Islet of Langerhans (tissue), 1 donor: ENCODE results near the gene TPST1.
"Not testable (repeated sequence)": the region's sequence is repeated elsewhere in the genome, so short reads cannot be mapped to it uniquely, and the experiment has no call there.

ENCODE experiments used
- FAIRE-seq: peaks from one replicate; lab custom pipeline; 2011; peaks lifted over from hg19 to GRCh38; lab: Jason Lieb, UNC

Gene TPST1

DNA sequence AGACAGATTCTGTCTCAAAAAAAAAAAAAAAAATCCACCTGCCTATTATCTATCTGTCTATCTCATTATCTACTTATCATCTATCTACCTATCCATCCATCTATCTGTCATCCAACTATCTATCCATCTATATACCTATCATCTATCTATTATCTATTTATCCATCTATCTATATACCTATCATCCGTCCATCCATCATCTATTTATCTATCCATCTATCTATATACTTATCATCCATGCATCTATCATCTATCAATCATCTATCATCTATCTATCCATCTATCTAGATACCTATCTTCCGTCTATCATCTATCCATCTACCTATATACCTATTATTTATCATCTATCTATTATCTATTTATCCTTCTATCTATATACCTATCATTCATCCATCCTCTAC is 16.5 kb upstream of the TPST1 start:
- FAIRE-seq: no peak

- no peak for FAIRE-seq
Observed at GRCh38 chr7:66189695-66190503, 15.2 kb upstream of the TPST1 start.

- FAIRE-seq: no peak
Observed at GRCh38 chr7:66190504-66190857, 14.7 kb upstream of the TPST1 start.

DNA sequence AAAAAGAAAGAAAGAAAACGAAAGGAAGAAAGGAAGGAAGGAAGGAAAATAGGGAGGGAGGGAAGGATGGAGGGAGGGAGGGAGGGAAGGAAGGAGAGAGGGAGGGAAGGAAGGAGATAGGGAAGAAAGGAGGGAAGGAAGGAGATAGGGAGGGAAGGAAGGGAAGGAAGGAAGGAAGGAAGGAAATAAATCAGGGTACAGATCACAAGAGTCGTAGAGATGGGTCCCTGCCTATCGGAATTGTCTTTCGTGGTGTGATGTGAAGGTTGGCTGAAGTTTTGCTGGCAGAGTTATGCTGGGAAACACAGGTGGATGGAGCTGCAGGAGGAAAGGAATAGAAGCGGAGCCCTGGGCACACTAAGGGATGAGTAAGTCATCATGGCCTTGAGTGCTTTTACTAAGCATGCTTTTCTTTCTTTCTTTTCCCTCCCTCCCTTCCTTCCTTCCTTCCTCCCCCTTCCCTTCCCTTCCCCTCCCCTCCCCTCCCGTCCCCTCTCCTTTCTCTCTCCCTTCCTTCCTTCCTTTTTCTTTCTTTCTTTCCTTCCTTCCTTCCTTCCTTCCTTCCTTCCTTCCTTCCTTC is 11.9 kb upstream of the TPST1 start:
- no peak for FAIRE-seq

- FAIRE-seq: no peak
Observed at GRCh38 chr7:66198469-66198868, 6.7 kb upstream of the TPST1 start.

GRCh38 chr7:66198956-66199355 is 6.2 kb upstream of the TPST1 start:
- FAIRE-seq: no peak

GRCh38 chr7:66202441-66202840 is 2.7 kb upstream of the TPST1 start:
- no peak for FAIRE-seq

DNA sequence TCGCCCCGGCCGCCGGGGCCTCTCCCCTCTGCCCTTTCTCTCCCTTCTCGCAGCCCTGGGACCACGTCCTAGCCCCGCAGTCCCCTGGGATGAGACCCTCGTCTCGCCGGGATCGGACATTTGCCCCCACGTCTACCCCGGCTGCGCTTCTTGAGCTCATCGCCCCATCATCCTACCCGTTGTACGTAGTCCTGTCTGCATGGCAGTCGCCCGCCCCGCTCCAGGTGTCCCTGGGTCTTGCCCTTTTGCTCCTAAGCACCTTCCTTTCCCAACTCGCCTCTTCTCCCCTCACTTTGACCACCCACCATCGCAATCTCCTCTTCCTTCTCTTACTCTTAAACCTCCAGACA is 582 bp downstream of the TPST1 start:
- FAIRE-seq: no peak

GRCh38 chr7:66206119-66206933 is 1.2 kb downstream of the TPST1 start:
- peak; percentile 9 for FAIRE-seq

DNA sequence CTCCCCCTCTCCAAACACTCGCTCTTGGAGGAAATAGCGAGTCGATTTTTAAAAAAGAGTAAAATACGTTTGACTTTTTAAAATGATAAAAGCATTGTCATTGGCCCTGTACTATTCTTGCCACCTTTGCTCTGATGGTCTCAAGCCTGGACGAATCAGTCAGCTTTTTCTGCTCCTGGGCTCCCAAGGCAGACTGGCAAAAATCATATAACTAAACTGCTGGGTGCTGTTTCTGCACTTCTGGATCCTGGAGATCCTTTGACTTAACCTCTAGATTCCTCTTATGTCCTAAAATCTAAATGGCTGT is 1.8 kb downstream of the TPST1 start:
- FAIRE-seq: no peak

GRCh38 chr7:66207540-66207939 is 2.4 kb downstream of the TPST1 start:
- no peak for FAIRE-seq

DNA sequence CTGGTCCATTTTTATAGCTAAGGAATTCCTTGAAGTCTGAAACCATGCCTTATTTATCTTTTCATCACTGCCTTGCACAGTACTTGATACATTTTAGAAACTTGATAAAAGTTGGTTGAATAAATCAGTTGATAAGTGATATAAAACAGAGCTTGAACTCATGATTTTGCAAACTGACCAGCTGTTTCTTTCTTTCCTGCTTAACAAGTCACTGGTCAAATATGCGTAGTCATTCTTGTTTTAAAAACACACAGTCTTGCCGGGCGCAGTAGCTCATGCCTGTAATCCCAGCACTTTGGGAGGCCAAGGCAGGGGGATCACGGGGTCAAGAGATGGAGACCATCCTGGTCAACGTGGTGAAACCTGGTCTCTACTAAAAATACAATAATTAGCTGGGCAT is 6.3 kb downstream of the TPST1 start:
- FAIRE-seq: no peak

DNA sequence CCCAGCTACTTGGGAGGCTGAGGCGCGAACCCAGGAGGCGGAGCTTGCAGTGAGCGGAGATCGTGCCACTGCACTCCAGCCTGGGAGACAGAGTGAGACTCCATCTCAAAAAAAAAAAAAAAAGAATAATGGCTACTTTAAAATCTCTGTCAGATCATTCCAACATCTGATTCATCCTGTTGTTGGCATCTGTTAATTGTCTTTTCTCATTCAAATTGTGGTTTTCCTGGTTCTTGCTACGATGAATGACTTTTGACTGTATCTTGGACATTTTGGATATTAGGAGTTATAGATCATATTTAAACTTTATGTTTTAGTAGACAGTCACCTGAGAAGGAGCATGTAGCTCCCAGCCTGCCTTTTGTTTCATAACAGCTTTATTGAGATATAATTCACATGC is 8.5 kb downstream of the TPST1 start:
- no peak for FAIRE-seq

- no peak for FAIRE-seq
Observed at GRCh38 chr7:66216687-66217086, 11.6 kb downstream of the TPST1 start.

DNA sequence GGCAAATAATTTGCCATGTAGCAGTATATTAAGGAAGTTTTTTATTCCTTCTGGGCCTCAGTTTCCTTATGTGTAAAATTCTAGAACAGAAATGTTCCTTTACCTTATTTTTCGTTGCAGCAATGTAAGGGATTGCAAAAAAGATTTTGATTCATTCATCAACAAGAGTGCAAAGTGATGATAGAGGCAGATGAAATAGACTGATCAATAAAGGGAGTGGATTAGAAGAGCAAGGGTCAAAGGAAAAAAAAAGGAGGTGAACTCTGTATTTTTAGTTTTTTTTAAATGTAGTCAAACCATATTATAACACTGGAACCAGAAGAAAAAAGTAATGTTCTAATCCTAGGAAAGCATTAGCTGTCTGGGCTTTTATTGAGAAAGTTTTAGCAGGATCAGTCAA is 14.7 kb downstream of the TPST1 start:
- no peak for FAIRE-seq

GRCh38 chr7:66221442-66221841 is 16.3 kb downstream of the TPST1 start:
- no peak for FAIRE-seq

DNA sequence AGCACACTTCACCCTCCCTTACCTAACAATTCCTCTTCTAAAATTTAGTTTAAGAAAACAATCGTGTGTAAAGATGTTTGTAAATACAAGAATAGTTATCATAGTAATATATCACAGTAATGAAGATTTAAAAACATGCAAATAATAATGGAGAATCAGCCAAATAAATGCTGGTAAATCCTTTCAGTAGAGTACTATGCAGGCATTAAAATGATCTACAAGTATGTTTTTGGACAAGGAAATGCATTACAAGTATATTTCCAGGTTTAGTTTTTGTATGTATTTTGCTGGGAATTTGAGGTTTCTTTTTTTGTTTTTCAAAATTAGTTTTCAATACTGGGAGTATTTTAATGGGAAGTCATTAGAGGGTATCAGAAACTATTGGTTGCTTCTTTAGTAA is 22.7 kb downstream of the TPST1 start:
- peak; percentile 61 for FAIRE-seq

DNA sequence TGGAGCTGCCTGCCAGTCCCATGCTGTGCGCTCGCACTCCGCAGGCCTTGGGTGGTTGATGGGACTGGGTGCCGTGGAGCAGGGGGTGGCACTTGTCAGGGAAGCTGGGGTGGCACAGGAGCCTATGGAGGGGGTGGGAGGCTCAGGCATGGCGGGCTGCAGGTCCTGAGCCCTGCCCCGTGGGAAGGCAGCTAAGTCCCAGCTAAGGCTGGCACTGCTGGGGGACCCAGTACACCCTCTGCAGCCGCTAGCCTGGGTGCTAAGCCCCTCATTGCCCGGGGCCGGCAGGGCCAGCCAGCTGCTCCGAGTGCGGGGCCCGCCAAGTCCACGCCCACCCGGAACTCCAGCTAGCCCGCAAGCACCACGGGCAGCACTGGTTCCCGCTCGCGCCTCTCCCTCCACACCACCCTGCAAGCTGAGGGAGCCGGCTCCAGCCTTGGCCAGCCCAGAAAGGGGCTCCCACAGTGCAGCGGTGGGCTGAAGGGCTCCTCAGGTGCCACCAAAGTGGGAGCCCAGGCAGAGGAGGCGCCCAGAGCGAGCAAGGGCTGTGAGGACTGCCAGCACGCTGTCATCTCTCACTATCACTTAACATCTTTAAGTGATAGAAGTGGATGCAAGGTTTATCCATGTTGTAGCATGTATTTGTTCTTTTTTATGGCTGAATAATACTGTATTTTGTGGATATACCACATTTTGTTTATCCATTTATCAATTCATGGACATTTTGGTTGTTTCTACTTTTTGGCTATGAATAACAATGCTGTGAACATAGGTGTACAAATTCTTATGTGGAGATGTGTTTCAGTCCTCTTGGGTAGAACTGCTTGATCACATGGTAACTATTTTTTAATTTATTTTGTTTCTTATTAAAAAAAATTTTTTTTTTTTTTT is 26.4 kb downstream of the TPST1 start:
- not testable (repeated sequence) for FAIRE-seq

GRCh38 chr7:66233638-66234037 is 28.5 kb downstream of the TPST1 start:
- no peak for FAIRE-seq

GRCh38 chr7:66236713-66237303 is 31.7 kb downstream of the TPST1 start:
- FAIRE-seq: no peak

GRCh38 chr7:66237906-66238772 is 33.0 kb downstream of the TPST1 start:
- no peak for FAIRE-seq
